Common myeloid progenitor, CD34-positive (primary cell): ENCODE data around the gene CGN.
"Not testable (repeated sequence)": the region's sequence is repeated elsewhere in the genome, so short reads cannot be mapped to it uniquely, and the experiment has no call there.

Source experiments
- CTCF ChIA-PET: fragments of 350-600 bp; sonication (Branson Sonifier 250); formaldehyde crosslinking; loops from one replicate; lab custom pipeline; 2021; ENCODE audit warnings: antibody characterized with exemption; lab: Charles Lee
- POLR2A ChIA-PET: fragments of 350-600 bp; sonication (Branson Sonifier 250); formaldehyde crosslinking; loops from one replicate; lab custom pipeline; 2021; ENCODE audit warnings: antibody characterized with exemption; lab: Charles Lee
- DNase-seq, 3 donors: peaks; one replicate each; pipeline versions ENCODE4 v3.0.0 to v3.0.0-alpha.2; 2013
- H3K27ac ChIP-seq, 2 experiments: 1 replicate in 1 of 2; 2 replicates in 1 of 2; pipeline ENCODE4 v1.7.0; 2013; ENCODE audit warnings: inconsistent platforms in 2 of 2, low read length in 2 of 2, mild to moderate bottlenecking in 2 of 2, low read depth in 1 of 2, moderate library complexity in 1 of 2; ENCODE audit not compliant: severe bottlenecking in 2 of 2, insufficient read depth in 1 of 2, poor library complexity in 1 of 2
- H3K27me3 ChIP-seq, 5 experiments: replicated peaks in 2 of 5; 1 replicate in 3 of 5; 2 replicates in 2 of 5; pipeline versions ENCODE4 v1.6.1 to v1.7.0; 2013; ENCODE audit warnings: low read length in 4 of 5, mild to moderate bottlenecking in 2 of 5, moderate library complexity in 2 of 5, inconsistent platforms in 1 of 5; ENCODE audit not compliant: insufficient read depth in 5 of 5, control insufficient read depth in 4 of 5
- H3K36me3 ChIP-seq, 4 experiments: 1 replicate in 2 of 4; 2 replicates in 2 of 4; pipeline versions ENCODE4 v1.6.1 to v1.7.0; 2013; ENCODE audit warnings: low read length in 3 of 4, control low read depth in 1 of 4, mild to moderate bottlenecking in 1 of 4; ENCODE audit not compliant: control insufficient read depth in 4 of 4, insufficient read depth in 4 of 4
- H3K4me1 ChIP-seq, 4 experiments: 1 replicate in 3 of 4; 2 replicates in 1 of 4; pipeline versions ENCODE4 v1.6.1 to v1.7.1; 2013; ENCODE audit warnings: low read length in 3 of 4, mild to moderate bottlenecking in 3 of 4, control low read depth in 1 of 4, inconsistent platforms in 1 of 4, moderate library complexity in 1 of 4; ENCODE audit not compliant: control insufficient read depth in 4 of 4, insufficient read depth in 4 of 4; ENCODE audit errors: control extremely low read depth in 1 of 4
- H3K4me3 ChIP-seq, 7 experiments: 1 replicate in 4 of 7; 2 replicates in 3 of 7; pipeline versions ENCODE4 v1.5.1 to v1.7.0; 2013; ENCODE audit warnings: mild to moderate bottlenecking in 7 of 7, low read length in 6 of 7, moderate library complexity in 6 of 7, inconsistent platforms in 2 of 7, low read depth in 2 of 7, control low read depth in 1 of 7; ENCODE audit not compliant: insufficient read depth in 4 of 7, control insufficient read depth in 1 of 7; ENCODE audit errors: extremely low read depth in 1 of 7
- H3K9me3 ChIP-seq, 5 experiments: 1 replicate in 4 of 5; 2 replicates in 1 of 5; pipeline versions ENCODE4 v1.6.1 to v1.7.1; 2013; ENCODE audit warnings: low read length in 4 of 5, mild to moderate bottlenecking in 2 of 5, inconsistent platforms in 1 of 5, low read depth in 1 of 5, moderate library complexity in 1 of 5; ENCODE audit not compliant: control insufficient read depth in 4 of 5, insufficient read depth in 2 of 5; ENCODE audit errors: control extremely low read depth in 1 of 5
- WGBS: methylation state at CpG from one replicate; pipeline ENCODE4 v1.1.5; 2013; ENCODE audit not compliant: insufficient coverage; 5-methylcytosine and 5-hydroxymethylcytosine counted together

Gene CGN

DNA sequence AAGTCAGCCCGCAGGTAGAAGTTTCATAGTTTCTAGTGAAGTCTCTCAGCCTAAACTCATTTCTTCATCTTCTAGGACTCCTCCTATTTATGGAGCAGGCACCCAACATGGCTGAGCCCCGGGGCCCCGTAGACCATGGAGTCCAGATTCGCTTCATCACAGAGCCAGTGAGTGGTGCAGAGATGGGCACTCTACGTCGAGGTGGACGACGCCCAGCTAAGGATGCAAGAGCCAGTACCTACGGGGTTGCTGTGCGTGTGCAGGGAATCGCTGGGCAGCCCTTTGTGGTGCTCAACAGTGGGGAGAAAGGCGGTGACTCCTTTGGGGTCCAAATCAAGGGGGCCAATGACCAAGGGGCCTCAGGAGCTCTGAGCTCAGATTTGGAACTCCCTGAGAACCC, 7.2 kb downstream of the CGN start:
- H3K27me3 ChIP-seq, result no peaks in the 10 kb centered on the region
- no peak for DNase-seq
- no peaks in the 10 kb centered on the region for H3K9me3 ChIP-seq
- H3K27ac ChIP-seq, result no peak overlapping the region
- no peaks in the 10 kb centered on the region for H3K36me3 ChIP-seq
- ChIA-PET POLR2A (no interaction called here), CTCF (interaction anchor here (1.2 to 1.4 kb wide), 2 partner anchors 9 to 81 kb away, joined by 3 to 4 read pairs; no protein-coding TSS in a partner anchor)
- H3K4me3 ChIP-seq, result no peak overlapping the region
- peaks cover 0 to 5% (median 2%) of the 10 kb centered on the region in 4 experiments for H3K4me1 ChIP-seq
- WGBS, result 94% methylated on average over 11 of the region's 12 CpGs

DNA sequence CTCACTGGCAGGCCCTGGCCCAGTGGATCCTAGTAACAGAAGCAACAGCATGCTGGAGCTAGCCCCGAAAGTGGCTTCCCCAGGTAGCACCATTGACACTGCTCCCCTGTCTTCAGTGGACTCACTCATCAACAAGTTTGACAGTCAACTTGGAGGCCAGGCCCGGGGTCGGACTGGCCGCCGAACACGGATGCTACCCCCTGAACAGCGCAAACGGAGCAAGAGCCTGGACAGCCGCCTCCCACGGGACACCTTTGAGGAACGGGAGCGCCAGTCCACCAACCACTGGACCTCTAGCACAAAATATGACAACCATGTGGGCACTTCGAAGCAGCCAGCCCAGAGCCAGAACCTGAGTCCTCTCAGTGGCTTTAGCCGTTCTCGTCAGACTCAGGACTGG, 7.7 kb downstream of the CGN start:
- Histone ChIP-seq H3K36me3 (no peaks in the 10 kb centered on the region), H3K4me3 (no peak overlapping the region), H3K9me3 (no peaks in the 10 kb centered on the region), H3K4me1 (peaks cover 0 to under 1% (median 0%) of the 10 kb centered on the region in 4 experiments), H3K27me3 (no peaks in the 10 kb centered on the region), H3K27ac (no peak overlapping the region)
- ChIA-PET POLR2A (no interaction called here), CTCF (interaction anchor here (1.2 to 1.4 kb wide), 2 partner anchors 8 to 81 kb away, joined by 3 to 4 read pairs; no protein-coding TSS in a partner anchor)
- DNase-seq, result no peak
- 96% methylated on average over 15 of the region's 15 CpGs for WGBS

DNA sequence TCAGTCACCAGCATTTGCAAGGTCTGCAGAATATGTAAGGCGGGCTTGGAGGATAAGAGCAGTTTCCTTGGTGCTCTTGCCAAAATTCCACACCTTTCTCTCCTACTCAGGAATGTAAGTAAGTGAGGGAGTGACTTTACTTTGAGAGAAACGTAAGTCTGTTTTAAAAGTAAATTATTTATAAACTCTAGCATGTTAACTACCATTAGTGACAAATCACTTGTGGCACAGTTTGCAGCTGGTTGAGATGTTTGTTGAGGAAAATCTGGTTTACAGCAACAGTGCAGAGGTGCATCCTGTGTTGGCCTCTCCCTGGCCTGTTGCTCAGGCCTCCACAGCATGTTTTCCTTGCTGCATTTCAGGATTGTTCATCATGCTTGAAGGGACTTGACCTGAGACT, 8.5 kb downstream of the CGN start:
- H3K36me3 ChIP-seq, result no peaks in the 10 kb centered on the region
- POLR2A ChIA-PET, result no interaction called here
- no peak for DNase-seq
- no peaks in the 10 kb centered on the region for H3K27me3 ChIP-seq
- CTCF ChIA-PET, result interaction anchor here (0.9 to 1.7 kb wide), 4 partner anchors 9 to 76 kb away, joined by 3 to 5 read pairs (median 3); partner anchors contain the start of gene CGN
- H3K27ac ChIP-seq, result no peak overlapping the region
- no CpG with 5 or more reads among the region's 2 CpGs for WGBS
- H3K4me3 ChIP-seq, result no peak overlapping the region
- H3K9me3 ChIP-seq, result no peaks in the 10 kb centered on the region
- no peaks in the 10 kb centered on the region for H3K4me1 ChIP-seq

DNA sequence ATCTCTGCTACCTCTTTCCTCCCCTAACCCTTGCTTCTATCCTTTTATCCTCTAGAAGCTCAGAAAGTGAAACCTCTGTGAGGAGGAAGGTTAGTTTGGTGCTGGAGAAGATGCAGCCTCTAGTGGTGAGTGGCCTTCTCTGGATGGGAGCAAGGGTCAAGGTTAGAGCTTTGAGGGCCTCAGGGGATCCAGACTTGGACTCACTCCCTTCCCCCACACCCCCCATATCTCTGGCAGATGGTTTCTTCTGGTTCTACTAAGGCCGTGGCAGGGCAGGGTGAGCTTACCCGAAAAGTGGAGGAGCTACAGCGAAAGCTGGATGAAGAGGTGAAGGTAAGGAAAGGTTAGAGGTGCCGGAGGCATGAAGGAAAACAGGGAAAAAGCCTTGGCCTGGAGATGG, 9.2 kb downstream of the CGN start:
- WGBS, result 97% methylated on average over 4 of the region's 4 CpGs
- Histone ChIP-seq H3K36me3 (no peaks in the 10 kb centered on the region), H3K4me3 (no peak overlapping the region), H3K27ac (no peak overlapping the region), H3K27me3 (no peaks in the 10 kb centered on the region), H3K9me3 (no peaks in the 10 kb centered on the region), H3K4me1 (no peaks in the 10 kb centered on the region)
- CTCF ChIA-PET, result interaction anchor here (0.9 to 1.7 kb wide), 5 partner anchors 10 to 215 kb away, joined by 3 to 5 read pairs (median 3); partner anchors contain the start of gene CGN
- POLR2A ChIA-PET, result no interaction called here
- no peak for DNase-seq

DNA sequence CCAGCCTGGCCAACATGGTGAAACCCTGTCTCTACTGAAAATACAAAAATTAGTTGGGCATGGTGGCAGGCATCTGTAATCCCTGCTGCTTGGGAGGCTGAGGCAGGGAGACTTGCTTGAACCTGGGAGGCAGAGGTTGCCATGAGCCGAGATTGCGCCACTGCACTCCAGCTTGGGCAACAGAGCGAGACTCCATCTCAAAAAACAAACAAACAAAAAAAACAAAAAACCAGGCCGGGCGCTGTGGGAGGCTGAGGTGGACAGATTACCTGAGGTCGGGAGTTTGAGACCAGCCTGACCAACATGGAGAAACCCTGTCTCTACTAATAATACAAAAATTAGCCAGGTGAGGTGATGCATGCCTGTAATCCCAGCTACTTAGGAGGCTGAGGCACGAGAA, 11.2 kb downstream of the CGN start:
- H3K27ac ChIP-seq, H3K36me3 ChIP-seq, H3K4me1 ChIP-seq, DNase-seq, H3K9me3 ChIP-seq, H3K4me3 ChIP-seq, POLR2A ChIA-PET, H3K27me3 ChIP-seq: not testable (repeated sequence)
- WGBS, result 100% methylated on average over 2 of the region's 7 CpGs
- CTCF ChIA-PET, result interaction anchor here (1.5 to 2.1 kb wide), 3 partner anchors 9 to 17 kb away, joined by 4 to 5 read pairs (median 5); partner anchors contain the start of gene CGN

DNA sequence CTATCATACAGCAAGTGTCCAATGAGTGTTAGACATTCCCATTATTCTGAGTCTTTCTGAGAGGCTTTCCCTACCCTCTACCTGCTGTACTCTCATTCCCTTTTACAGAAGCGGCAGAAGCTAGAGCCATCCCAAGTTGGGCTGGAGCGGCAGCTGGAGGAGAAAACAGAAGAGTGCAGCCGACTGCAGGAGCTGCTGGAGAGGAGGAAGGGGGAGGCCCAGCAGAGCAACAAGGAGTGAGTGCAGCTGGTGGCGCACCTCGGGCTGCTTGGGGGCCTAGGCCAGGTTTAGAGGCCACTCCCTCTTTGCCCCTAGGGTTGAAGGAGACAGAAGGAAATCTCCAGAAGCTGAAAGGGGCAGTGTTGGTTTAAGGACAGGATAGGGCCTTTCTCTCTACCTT, 12.1 kb downstream of the CGN start:
- DNase-seq, result no peak
- H3K4me3 ChIP-seq, result no peak overlapping the region
- no peaks in the 10 kb centered on the region for H3K36me3 ChIP-seq
- H3K9me3 ChIP-seq, result no peaks in the 10 kb centered on the region
- POLR2A ChIA-PET, result no interaction called here
- no peak overlapping the region for H3K27ac ChIP-seq
- no peaks in the 10 kb centered on the region for H3K4me1 ChIP-seq
- no peaks in the 10 kb centered on the region for H3K27me3 ChIP-seq
- CTCF ChIA-PET, result interaction anchor here (0.7 to 2.1 kb wide), 5 partner anchors 9 to 62 kb away, joined by 3 to 5 read pairs (median 4); partner anchors contain the start of gene CGN
- 100% methylated on average over 2 of the region's 5 CpGs for WGBS

DNA sequence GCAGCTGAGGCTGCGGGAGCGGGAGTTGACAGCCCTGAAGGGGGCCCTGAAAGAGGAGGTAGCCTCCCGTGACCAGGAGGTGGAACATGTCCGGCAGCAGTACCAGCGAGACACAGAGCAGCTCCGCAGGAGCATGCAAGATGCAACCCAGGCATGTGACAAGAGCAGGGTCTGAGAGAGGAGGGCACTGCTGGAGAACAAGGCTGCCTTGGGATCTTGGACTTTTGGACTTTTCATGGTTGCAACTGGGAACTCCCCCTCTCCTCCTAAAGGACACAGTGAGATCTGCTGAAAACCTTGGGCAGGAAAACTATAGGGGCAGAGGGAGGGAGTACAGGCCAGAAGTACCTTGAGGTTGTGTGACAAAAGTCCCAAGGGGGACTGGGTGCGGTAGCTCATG, 13.5 kb downstream of the CGN start:
- 97% methylated on average over 6 of the region's 7 CpGs for WGBS
- POLR2A ChIA-PET, result no interaction called here
- CTCF ChIA-PET, result interaction anchor here (0.9 to 1.6 kb wide), 2 partner anchors 8 to 50 kb away, joined by 3 to 4 read pairs; no protein-coding TSS in a partner anchor
- Histone ChIP-seq H3K4me1 (no peaks in the 10 kb centered on the region), H3K9me3 (no peaks in the 10 kb centered on the region), H3K4me3 (no peak overlapping the region), H3K27me3 (peaks cover 0 to 3% (median 0%) of the 10 kb centered on the region in 5 experiments), H3K36me3 (no peaks in the 10 kb centered on the region), H3K27ac (no peak overlapping the region)
- no peak for DNase-seq
